GM12891 (cell line): ENCODE data around the gene ACOT12.

Source experiments
- PAX5 ChIP-seq: IDR thresholded peaks from 2 replicates; pipeline ENCODE4 v1.6.1; 2011; ENCODE audit warnings: low read length, moderate library complexity, mild to moderate bottlenecking; ENCODE audit not compliant: insufficient read depth, severe bottlenecking
- POLR2A ChIP-seq: IDR thresholded peaks from 2 replicates; pipeline ENCODE4 v1.6.1; 2011; ENCODE audit warnings: low read depth, low read length, control low read depth
- POLR2AphosphoS5 ChIP-seq: IDR thresholded peaks from 2 replicates; pipeline ENCODE4 v1.6.1; 2011; ENCODE audit warnings: low read depth, low read length, control low read depth
- SPI1 ChIP-seq: IDR thresholded peaks from 2 replicates; pipeline ENCODE4 v1.6.1; 2011; ENCODE audit warnings: low read depth, low read length, control low read depth
- TAF1 ChIP-seq: IDR thresholded peaks from 2 replicates; pipeline ENCODE4 v1.6.1; 2011; ENCODE audit warnings: low read depth, low read length, control low read depth

- TF ChIP-seq TAF1 (no peak), POLR2AphosphoS5 (no peak), POLR2A (no peak), PAX5 (no peak), SPI1 (no peak)
Measured at GRCh38 chr5:81424728-81425127, 30.8 kb upstream of the ACOT12 start.
